ENCODE measurements around the gene HORMAD2. TPM values are rescaled to one million over a fixed set of nuclear protein-coding genes. Genes with fewer than 3 reads are reported as not detected.
"Not testable (repeated sequence)": the region's sequence is repeated elsewhere in the genome, so short reads cannot be mapped to it uniquely, and the experiment has no call there.

Gene HORMAD2
- total RNA-seq, 1 experiment from 2014 or later = not detected

DNA sequence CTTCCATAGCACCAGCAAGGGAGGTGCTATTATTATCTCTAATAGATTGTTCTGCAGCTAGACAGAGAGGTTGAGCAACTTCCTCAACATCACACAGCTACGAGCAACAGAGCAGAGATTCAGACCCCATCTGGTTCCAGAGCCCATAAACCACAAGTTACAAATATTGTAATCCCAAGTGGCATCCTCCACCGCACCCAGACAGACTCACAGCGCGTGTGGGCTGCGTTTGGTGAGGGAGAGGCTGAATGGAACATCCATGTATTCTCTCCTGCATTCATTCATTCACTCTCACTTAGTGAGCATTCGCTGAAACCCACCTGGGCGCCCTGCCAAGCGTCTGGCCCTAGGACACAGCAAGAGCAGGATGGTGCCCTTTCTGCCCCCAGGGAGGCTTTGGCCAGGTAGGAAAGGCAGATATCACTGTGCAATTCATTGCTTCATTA is 132.8 kb downstream of the HORMAD2 start (continued):
- TF ChIP-seq NR2C2 (CRISPR knock-in tag; IDR thresholded peaks at IDR 0.05) (no peak), TCF7 (CRISPR knock-in tag; IDR thresholded peaks at IDR 0.05; ENCODE audit: low read depth) (no peak)

GRCh38 chr22:30214703-30215407 is 134.6 kb downstream of the HORMAD2 start:
- H3K27me3 Mint-ChIP-seq (ENCODE audit: low read depth) = peaks cover 3% of the 10 kb centered on the region; the same call in 1 of the 2 replicates
- no peaks in the 10 kb centered on the region for H3K9me3 Mint-ChIP-seq
- no peaks in the 10 kb centered on the region for H3K36me3 Mint-ChIP-seq
- no peak overlapping the region for H3K4me3 Mint-ChIP-seq
- DNase-seq (ENCODE audit: low spot score) = no peak
- H3K27ac Mint-ChIP-seq = no peak overlapping the region
- TF ChIP-seq ZNF263 (CRISPR knock-in tag; IDR thresholded peaks at IDR 0.05; ENCODE audit: low read depth) (no peak), ZNF232 (CRISPR knock-in tag; IDR thresholded peaks at IDR 0.05) (no peak), ZNF396 (CRISPR knock-in tag; IDR thresholded peaks at IDR 0.05; ENCODE audit: borderline replicate concordance) (0 out of 2 replicates have a peak, but pooled peaks have one; percentile 0), ZNF219 (CRISPR knock-in tag; IDR thresholded peaks at IDR 0.05; ENCODE audit: borderline replicate concordance) (no peak), MAX (CRISPR knock-in tag; IDR thresholded peaks at IDR 0.05) (peak; percentile 67)
- ATAC-seq = peak; percentile 61
- ChIA-PET POLR2A (interaction anchor here (0.5 to 1.1 kb wide), 3 partner anchors 18 to 38 kb away, joined by 3 read pairs; no protein-coding TSS in a partner anchor), CTCF (interaction anchor here (0.8 to 1.3 kb wide), 7 partner anchors 9 to 48 kb away, joined by 3 to 5 read pairs (median 3); no protein-coding TSS in a partner anchor)
- peaks cover 20% of the 10 kb centered on the region for H3K4me1 Mint-ChIP-seq

- H3K27ac Mint-ChIP-seq; H3K9me3 Mint-ChIP-seq; ATAC-seq; H3K27me3 Mint-ChIP-seq (ENCODE audit: low read depth); DNase-seq (ENCODE audit: low spot score); CTCF ChIA-PET; POLR2A ChIA-PET; H3K36me3 Mint-ChIP-seq; H3K4me3 Mint-ChIP-seq: not testable (repeated sequence)
- peaks cover 13% of the 10 kb centered on the region for H3K4me1 Mint-ChIP-seq
Measured at GRCh38 chr22:30216272-30216671, 136.0 kb downstream of the HORMAD2 start.

DNA sequence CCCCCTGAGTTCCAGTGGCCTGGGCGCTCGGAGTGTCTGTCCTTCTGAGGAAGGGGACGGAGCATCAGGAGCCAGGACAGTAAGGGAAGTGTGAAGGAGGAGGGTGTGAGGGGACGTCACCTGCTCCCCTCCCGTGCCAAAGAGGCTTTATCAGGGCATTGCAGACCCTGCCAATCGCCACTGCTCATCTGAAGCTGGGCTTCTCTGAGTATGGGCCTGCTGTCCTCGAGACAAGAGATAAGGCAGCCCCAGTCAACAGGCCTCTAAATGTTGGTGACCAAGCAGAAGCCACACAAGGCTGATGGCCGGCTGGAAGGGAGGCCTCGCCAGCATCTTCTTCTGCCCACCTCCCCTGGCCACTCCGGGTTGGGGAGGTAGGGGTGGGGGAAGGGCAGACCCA is 136.4 kb downstream of the HORMAD2 start:
- DNase-seq (ENCODE audit: low spot score) = no peak
- Mint-ChIP-seq H3K27me3 (ENCODE audit: low read depth) (peaks cover 6% of the 10 kb centered on the region; the same call in 1 of the 2 replicates), H3K27ac (no peak overlapping the region), H3K4me1 (peaks cover 13% of the 10 kb centered on the region), H3K4me3 (no peak overlapping the region), H3K9me3 (no peaks in the 10 kb centered on the region), H3K36me3 (no peaks in the 10 kb centered on the region)
- ChIA-PET POLR2A (no interaction called here), CTCF (no interaction called here)
- ATAC-seq = no peak
- TF ChIP-seq ZBTB21 (CRISPR knock-in tag; IDR thresholded peaks at IDR 0.05; ENCODE audit: borderline replicate concordance) (no peak), NR1H2 (CRISPR knock-in tag; IDR thresholded peaks at IDR 0.05) (no peak), NFE2L1 (CRISPR knock-in tag; IDR thresholded peaks at IDR 0.05) (no peak), NFYB (CRISPR knock-in tag; conservative IDR thresholded peaks at IDR 0.05; ENCODE audit: low read depth) (no peak), STAT6 (CRISPR knock-in tag; conservative IDR thresholded peaks at IDR 0.05; ENCODE audit: low read depth) (no peak), HMGA2 (CRISPR knock-in tag; IDR thresholded peaks at IDR 0.05) (no peak), CBFB (CRISPR knock-in tag; IDR thresholded peaks at IDR 0.05; ENCODE audit: low read depth) (no peak), ZNF219 (CRISPR knock-in tag; IDR thresholded peaks at IDR 0.05; ENCODE audit: borderline replicate concordance) (no peak), GTF2I (CRISPR knock-in tag; conservative IDR thresholded peaks at IDR 0.05) (no peak), ATF6 (CRISPR knock-in tag; IDR thresholded peaks at IDR 0.05) (no peak)
- TF ChIP-seq, protein P1, sequence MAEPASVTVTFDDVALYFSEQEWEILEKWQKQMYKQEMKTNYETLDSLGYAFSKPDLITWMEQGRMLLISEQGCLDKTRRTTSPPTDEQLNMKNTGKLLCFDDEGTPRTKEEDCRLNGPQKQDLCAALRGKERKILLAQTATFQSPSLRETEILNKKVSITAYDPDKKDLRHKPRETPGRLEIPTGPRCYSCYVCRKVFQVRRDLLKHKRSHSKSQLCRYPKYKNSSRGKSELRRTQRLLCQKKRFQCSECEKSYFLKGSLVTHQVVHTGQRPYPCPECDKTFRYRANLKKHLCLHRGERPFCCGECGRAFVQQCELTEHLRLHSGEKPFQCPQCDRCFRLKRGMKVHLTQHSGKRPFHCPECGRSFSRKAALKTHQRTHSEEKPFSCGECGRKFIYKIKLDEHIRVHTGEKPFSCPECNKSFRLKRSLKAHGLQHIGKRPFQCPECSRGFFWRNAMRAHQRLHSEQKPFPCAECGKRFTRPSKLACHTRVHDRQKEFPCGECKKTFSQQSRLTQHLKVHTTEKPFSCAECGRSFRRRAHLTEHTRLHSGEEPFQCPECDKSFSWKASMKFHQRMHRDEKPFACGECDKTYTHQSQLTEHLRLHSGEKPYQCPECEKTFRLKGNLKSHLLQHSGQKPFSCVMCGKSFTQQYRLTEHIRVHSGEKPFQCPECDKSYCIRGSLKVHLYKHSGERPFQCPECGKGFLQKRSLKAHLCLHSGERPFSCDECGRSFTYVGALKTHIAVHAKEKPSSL (CRISPR knock-in tag; conservative IDR thresholded peaks at IDR 0.05) = no peak
